ENCODE results near the gene HAP1. TPM values are rescaled to one million over a fixed set of nuclear protein-coding genes. Genes with fewer than 3 reads are reported as not detected.

HAP1 gene, protein sequence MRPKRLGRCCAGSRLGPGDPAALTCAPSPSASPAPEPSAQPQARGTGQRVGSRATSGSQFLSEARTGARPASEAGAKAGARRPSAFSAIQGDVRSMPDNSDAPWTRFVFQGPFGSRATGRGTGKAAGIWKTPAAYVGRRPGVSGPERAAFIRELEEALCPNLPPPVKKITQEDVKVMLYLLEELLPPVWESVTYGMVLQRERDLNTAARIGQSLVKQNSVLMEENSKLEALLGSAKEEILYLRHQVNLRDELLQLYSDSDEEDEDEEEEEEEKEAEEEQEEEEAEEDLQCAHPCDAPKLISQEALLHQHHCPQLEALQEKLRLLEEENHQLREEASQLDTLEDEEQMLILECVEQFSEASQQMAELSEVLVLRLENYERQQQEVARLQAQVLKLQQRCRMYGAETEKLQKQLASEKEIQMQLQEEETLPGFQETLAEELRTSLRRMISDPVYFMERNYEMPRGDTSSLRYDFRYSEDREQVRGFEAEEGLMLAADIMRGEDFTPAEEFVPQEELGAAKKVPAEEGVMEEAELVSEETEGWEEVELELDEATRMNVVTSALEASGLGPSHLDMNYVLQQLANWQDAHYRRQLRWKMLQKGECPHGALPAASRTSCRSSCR
- 1 to 10 TPM; 2.9 to 5.3 TPM for total RNA-seq
- polyA plus RNA-seq (ENCODE audit: insufficient read depth, low read depth, low replicate concordance), result 1.9 TPM
- long read RNA-seq, donor 1, result 0 reads
- long read RNA-seq, donor 2, result 0 reads

DNA sequence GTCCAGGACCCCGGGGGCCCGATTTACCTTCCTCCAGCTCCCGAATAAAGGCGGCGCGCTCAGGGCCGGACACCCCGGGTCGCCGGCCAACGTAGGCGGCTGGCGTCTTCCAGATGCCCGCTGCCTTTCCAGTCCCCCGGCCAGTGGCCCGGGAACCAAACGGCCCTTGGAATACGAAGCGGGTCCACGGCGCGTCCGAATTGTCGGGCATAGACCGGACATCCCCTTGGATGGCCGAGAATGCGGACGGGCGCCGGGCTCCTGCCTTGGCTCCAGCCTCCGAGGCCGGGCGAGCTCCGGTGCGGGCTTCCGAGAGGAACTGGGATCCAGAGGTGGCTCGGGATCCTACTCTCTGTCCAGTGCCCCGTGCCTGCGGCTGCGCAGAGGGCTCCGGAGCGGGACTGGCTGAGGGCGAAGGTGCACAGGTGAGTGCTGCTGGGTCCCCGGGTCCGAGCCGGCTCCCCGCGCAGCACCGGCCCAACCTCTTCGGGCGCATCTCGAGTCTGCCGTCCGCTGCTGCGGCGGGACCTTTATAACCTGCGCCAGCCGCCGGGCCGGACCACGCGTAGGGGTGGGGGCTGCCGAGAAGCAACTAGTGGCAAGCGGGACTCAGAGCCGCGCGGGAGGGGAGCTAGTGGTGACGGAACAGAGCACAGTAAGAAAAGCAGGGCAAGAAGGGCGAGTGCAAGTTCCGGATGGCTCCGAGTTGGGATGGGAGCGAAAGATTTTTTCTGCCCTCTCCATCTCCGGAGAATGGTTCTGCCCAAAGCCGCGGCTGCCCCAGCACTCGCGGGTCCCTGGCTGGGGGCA lies at the start of gene HAP1:
TSS of gene HAP1 (minus strand) at position 505 of the 810 bp plus-strand sequence. CDS start at position 496, 9 bp downstream.
- Histone ChIP-seq H3K36me3 (ENCODE audit: low read depth, missing control alignments) (no peaks in the 10 kb centered on the region), H3K9me3 (no peaks in the 10 kb centered on the region), H3K27ac (no peak within 1 kb of the TSS), H3K27me3 (no peaks in the 10 kb centered on the region), H3K4me3 (peak within 1 kb of the TSS; percentile 29 to 55), H3K4me1 (peaks cover 16% of the 10 kb centered on the region)
- 1 to 2% methylated on average over 38 to 60 of the region's 77 CpGs for WGBS, 2 donors
- TF ChIP-seq POLR2A (IDR thresholded peaks at IDR 0.05), result no peak
- intact Hi-C loops (cut with DNase I; ENCODE audit: low total_unique reads), result loop anchor here (10.0 kb wide), 1 partner anchor 60 kb away; no protein-coding TSS in a partner anchor
- DNase-seq, result peak; percentile 65

GRCh38 chr17:41782142-41782541 lies 47.7 kb upstream of the HAP1 start:
- no peaks in the 10 kb centered on the region for H3K36me3 ChIP-seq (ENCODE audit: low read depth, missing control alignments)
- H3K27me3 ChIP-seq, result no peaks in the 10 kb centered on the region
- H3K4me1 ChIP-seq, result peaks cover 24% of the 10 kb centered on the region
- no peak overlapping the region for H3K4me3 ChIP-seq
- no peak overlapping the region for H3K27ac ChIP-seq
- no peak for TF ChIP-seq CTCF (IDR thresholded peaks at IDR 0.05)
- TF ChIP-seq POLR2A (IDR thresholded peaks at IDR 0.05), result no peak
- intact Hi-C loops (cut with DNase I; ENCODE audit: low total_unique reads), result no loop called here
- no peak for DNase-seq
- WGBS, 2 donors, result 54 to 100% methylated on average over 1 to 4 of the region's 4 CpGs
- H3K9me3 ChIP-seq, result no peaks in the 10 kb centered on the region

- no peaks in the 10 kb centered on the region for H3K27me3 ChIP-seq
- no peak overlapping the region for H3K4me3 ChIP-seq
- TF ChIP-seq POLR2A (IDR thresholded peaks at IDR 0.05) (no peak), CTCF (IDR thresholded peaks at IDR 0.05) (no peak)
- no peak for DNase-seq
- H3K9me3 ChIP-seq, result no peaks in the 10 kb centered on the region
- peaks cover 28% of the 10 kb centered on the region for H3K4me1 ChIP-seq
- intact Hi-C loops (cut with DNase I; ENCODE audit: low total_unique reads), result no loop called here
- WGBS, 2 donors, result 78 to 86% methylated on average over 13 of the region's 13 CpGs
- H3K27ac ChIP-seq, result no peak overlapping the region
- no peaks in the 10 kb centered on the region for H3K36me3 ChIP-seq (ENCODE audit: low read depth, missing control alignments)
These were observed 47.1 kb upstream of the HAP1 start for GRCh38 chr17:41781404-41782110.

GRCh38 chr17:41779954-41780353 lies 45.5 kb upstream of the HAP1 start:
- DNase-seq, result no peak
- Histone ChIP-seq H3K27ac (no peak overlapping the region), H3K4me3 (no peak overlapping the region), H3K4me1 (peaks cover 22% of the 10 kb centered on the region), H3K27me3 (no peaks in the 10 kb centered on the region), H3K9me3 (no peaks in the 10 kb centered on the region), H3K36me3 (ENCODE audit: low read depth, missing control alignments) (no peaks in the 10 kb centered on the region)
- no peak for TF ChIP-seq CTCF (IDR thresholded peaks at IDR 0.05)
- TF ChIP-seq POLR2A (IDR thresholded peaks at IDR 0.05), result no peak
- intact Hi-C loops (cut with DNase I; ENCODE audit: low total_unique reads), result no loop called here
- 80 to 93% methylated on average over 1 of the region's 1 CpG for WGBS, 2 donors
